NCI-H2171 (cell line): ENCODE results near the gene CACNB2.

Source experiments
- DNase-seq: peaks from one replicate; lab custom pipeline; 2025; lab: John Stamatoyannopoulos, UW

CACNB2 gene

GRCh38 chr10:18455086-18455884 is 315.1 kb downstream of the CACNB2 start:
- DNase-seq, result no peak

GRCh38 chr10:18456984-18457383 is 316.8 kb downstream of the CACNB2 start:
- no peak for DNase-seq

GRCh38 chr10:18460032-18460431 is 319.8 kb downstream of the CACNB2 start:
- DNase-seq, result no peak

GRCh38 chr10:18463673-18464211 is 323.5 kb downstream of the CACNB2 start:
- DNase-seq, result no peak

DNA sequence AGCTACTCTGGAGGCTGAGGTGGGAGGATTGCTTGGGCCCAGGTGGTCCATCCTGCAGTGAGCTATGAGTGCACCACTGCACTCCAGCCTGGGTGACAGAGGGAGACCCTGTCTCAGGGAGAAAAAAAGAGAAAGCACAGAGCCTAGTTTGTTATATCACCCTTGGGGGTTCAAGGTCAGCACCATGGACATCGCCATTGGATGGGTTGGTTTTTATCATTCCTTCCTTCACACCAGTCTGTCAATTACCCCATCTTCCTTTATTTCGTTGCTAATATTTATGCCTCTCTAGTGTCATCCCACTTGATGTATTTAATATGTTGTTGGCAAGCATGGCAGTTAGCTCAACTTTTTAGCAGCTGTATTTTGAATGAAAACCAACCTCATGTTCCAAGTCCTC is 328.9 kb downstream of the CACNB2 start:
- no peak for DNase-seq

DNA sequence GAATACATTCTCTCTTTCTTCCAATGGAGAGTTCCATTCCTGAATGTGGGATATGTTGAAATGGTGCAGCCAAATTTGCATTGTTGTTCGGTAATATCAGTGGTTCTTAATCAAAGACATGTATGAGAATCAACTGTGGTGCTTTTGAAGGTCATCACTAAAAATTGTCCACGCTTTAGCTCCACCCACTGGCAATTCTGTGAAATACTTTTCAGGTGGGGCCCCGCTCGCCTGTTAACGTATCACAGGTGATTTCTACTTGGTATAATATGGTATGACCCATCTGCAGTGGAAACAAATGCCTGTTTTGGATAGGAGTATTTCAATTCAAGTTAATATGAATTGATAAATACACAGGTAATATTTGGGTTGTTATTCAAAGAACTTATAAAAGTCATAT is 332.8 kb downstream of the CACNB2 start:
- no peak for DNase-seq

GRCh38 chr10:18473424-18474117 is 333.3 kb downstream of the CACNB2 start:
- DNase-seq, result no peak

DNA sequence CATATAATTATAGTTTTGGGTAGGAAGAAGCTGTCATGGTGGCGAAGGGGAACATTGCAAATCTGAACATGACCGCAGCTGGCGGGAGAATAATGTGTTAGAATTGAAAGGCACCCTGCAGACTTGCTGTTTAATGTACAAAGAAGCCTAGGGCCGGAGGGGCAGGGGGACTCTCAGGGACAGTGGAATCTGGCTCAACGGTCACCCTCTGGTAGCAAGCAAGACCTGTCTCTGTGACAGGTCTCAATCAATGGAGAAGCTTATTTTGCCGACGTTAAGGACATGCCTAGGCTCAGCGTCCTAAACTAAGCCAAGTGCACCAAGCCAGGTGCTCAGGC is 333.9 kb downstream of the CACNB2 start:
- no peak for DNase-seq

GRCh38 chr10:18476076-18476647 is 335.9 kb downstream of the CACNB2 start:
- DNase-seq, result no peak

DNA sequence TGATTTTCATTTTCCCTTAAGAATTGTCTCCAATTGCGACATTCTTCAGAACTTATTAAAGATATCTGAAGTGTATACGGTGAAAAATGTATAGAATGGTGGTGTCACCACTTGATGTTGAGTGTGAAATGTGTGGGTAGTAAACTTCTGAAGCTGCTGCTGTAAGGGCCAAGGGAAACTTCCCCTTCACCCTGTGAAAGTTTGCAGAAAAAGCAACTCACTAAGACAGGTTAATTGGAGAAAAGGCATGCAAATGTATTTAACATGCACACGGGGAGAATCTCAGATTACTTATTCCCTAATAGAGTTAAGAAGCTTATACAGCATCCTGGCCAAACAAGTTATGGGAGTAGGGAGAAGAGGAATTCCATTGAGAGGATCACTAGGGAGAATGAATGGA is 338.1 kb downstream of the CACNB2 start:
- DNase-seq, result no peak

- DNase-seq, result no peak
Observed at GRCh38 chr10:18479502-18479901, 339.3 kb downstream of the CACNB2 start.

DNA sequence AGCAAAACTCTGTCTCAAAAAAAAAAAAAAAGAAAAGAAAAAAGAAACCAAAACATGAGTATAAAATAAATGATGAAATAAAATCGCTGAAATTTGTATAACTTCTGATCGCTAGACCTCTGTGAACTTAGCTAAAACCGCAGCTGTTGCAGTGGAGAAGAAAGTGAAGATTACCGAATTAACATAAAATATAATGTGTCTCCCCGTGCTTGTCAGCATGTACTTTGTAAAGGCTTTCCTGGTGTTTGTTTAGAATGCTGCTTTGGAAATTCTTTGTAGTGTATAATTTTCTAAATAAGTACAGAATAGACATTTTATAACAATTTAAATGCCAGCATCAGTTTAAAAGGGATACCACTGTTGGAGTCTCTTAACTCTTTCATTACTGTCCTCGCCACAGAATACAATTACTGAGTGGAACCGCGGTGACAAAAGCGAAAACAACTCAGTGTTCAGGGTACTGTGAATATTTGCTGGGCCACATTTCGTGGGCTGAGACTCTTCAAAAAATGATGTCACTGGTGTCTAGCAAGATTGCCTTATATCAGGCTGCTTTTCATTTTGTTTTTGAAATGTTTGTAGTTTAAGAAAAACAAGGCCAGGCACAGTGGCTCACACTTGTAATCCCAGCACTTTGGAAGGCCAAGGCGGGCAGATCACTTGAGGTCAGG is 343.4 kb downstream of the CACNB2 start:
- no peak for DNase-seq

GRCh38 chr10:18486438-18486837 is 346.2 kb downstream of the CACNB2 start:
- no peak for DNase-seq

DNA sequence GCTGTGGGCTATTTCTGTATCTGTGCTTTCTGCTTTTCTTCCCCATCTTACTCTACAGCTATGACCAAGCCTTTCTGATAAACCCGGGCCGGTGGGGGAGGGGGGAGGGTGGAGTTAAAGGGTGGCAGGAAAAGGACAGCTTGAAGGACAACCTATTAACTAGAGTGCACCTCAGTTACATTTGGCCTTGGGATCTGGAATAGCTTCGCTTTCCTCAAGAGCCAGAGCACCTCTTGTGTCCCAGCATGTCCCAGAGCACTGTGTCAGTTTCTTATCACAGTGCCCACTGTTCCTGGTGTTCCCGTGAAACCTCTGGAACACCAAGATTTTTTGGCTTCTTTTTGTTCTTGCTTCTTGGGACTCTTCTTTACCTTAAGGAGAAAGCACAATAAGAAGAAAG is 350.5 kb downstream of the CACNB2 start:
- DNase-seq, result no peak

DNA sequence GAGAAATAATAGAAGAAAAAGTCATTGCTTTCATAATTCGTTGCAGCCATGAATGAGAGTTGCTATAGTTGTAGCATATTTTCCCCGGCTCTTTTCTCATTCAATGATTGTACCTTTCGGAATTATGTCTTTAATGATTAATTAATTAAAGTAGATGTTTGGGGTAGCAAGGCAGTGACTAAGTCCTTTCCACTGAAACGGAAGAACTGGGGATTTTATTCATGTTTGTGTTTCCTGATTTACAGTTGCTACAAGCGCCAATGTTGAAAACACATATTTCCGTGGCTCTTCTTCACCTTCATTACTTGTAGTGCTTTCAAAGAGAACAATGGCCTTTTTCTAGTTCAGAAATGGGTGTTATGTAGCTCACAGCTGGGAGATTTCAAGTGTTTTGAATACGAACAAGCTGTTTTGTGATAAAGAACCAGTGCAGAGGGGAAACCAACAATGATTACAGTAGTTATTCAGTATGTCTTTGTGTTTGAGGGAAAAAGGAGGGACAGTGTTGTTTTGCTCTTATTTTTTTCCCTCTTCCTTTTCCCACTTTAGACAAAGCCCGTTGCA is 357.7 kb downstream of the CACNB2 start:
- no peak for DNase-seq

DNA sequence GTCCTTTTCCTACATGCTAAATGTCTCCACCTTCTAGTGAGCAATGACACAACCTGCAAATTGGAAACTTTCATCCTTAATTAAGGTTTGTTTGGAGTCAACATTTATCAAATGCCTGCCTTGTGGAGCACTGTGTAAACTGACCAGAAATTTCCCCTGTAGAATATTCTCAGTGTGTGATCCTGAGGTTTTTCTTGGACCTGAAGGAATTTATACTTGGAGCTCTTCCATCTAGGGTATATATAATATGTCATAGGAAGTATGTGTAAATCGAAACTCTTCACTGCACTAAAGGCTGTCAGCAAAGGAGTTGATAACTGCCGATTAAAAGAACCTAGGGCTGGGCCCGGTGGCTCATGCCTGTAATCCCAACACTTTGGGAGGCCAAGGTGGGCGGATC is 358.8 kb downstream of the CACNB2 start:
- no peak for DNase-seq

GRCh38 chr10:18500576-18500975 is 360.4 kb downstream of the CACNB2 start:
- DNase-seq, result no peak

DNA sequence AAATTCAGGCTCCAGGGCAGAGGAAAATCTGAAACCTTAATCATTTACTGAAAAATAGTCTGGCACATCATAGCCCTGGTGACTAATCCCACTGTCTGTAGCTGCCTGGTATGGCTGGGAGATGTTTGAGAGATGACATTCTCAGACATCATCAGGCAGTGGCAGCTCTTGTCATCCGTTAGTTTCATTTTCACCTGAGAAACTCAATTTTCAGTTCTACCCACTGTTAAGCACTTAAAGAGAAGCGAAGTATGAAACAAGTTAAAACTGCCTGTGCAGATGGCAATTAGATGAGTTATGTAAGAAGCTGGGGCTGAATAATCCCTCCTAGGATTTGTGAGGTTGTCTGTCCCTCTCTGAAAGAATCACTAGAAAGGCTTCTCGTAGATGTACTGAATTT is 361.0 kb downstream of the CACNB2 start:
- DNase-seq, result no peak

- no peak for DNase-seq
Observed at GRCh38 chr10:18501629-18502028, 361.4 kb downstream of the CACNB2 start.

DNA sequence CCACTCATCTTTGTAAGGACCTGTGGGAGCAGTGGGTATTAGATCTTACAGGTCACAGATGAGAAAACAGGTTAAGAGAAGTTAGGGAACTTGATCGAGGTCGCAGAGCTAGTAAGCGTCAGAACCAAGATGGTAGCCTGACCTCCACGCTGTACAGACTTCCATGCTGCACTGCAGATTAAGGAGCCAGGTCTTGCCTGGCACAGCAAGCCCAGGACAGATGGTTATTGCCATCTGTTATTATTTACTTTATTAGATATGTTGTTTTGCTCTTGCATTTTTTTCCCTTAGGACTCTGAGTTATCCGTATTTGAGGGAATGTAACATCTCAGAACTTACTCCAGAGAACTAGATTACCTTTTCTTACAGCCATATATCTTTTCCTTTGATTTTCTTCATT is 363.9 kb downstream of the CACNB2 start:
- peak; percentile 22 for DNase-seq

GRCh38 chr10:18505456-18506118 is 365.4 kb downstream of the CACNB2 start:
- DNase-seq, result no peak

GRCh38 chr10:18508587-18508986 is 368.4 kb downstream of the CACNB2 start:
- no peak for DNase-seq
